ENCODE data around the gene SLC6A19. TPM values are rescaled to one million over a fixed set of nuclear protein-coding genes. Genes with fewer than 3 reads are reported as not detected.

SLC6A19 gene
- total and polyA plus RNA-seq, 4 donors: 0.06 TPM; not detected in 3

DNA sequence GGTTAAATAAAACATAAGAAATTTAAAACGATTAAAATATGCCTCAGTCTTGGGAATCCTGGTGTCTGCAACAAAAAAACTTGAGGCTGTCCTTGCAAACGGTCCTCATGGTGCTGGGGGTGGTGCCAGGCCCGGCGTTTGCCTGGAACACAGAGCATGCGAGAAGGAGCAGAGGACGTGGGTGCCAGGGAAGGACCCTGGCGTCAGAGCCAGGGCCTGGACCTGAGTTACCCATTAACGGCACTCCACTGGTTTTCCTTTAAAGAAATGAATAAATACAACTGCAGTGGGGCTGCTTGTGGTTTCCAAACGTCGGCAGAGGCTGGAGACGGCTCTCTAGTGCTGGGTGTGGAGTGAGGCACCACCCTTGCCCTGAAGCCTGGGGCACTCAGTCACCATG lies 23.7 kb downstream of the SLC6A19 start, which contains the start of gene SLC6A18:
TSS of gene SLC6A18 (plus strand) at position 301 of the 400 bp plus-strand sequence. CDS start at position 398, 97 bp downstream.
- 68 to 79% methylated on average over 11 of the region's 11 CpGs for WGBS, 2 donors
- DNase-seq (peak in 1 of 3 donors; percentile 26), ATAC-seq (ENCODE audit: insufficient read depth, low FRiP score) (no peak)
- Histone ChIP-seq H3K9ac (ENCODE audit: insufficient read depth in 1 of 2, low read length in 2 of 2) (no peak within 1 kb of the TSS), H3K4me3 (no peak within 1 kb of the TSS), H3K9me3 (ENCODE audit: control insufficient read depth in 4 of 4, insufficient read depth in 3 of 4, low read length in 3 of 4) (peaks cover 0 to 2% (median 0%) of the 10 kb centered on the region in 4 donors), H3K4me1 (ENCODE audit: control insufficient read depth in 5 of 5, insufficient read depth in 5 of 5, low read length in 5 of 5) (no peaks in the 10 kb centered on the region), H3K27ac (ENCODE audit: low read depth in 1 of 2, low read length in 1 of 2) (no peak within 1 kb of the TSS), H3K27me3 (ENCODE audit: control insufficient read depth in 3 of 3, insufficient read depth in 3 of 3, low read length in 2 of 3) (peaks cover 0 to 6% (median 0%) of the 10 kb centered on the region in 3 donors), H3K36me3 (ENCODE audit: control insufficient read depth in 4 of 4, insufficient read depth in 4 of 4, low read length in 4 of 4) (no peaks in the 10 kb centered on the region)
- TF ChIP-seq, protein P1, sequence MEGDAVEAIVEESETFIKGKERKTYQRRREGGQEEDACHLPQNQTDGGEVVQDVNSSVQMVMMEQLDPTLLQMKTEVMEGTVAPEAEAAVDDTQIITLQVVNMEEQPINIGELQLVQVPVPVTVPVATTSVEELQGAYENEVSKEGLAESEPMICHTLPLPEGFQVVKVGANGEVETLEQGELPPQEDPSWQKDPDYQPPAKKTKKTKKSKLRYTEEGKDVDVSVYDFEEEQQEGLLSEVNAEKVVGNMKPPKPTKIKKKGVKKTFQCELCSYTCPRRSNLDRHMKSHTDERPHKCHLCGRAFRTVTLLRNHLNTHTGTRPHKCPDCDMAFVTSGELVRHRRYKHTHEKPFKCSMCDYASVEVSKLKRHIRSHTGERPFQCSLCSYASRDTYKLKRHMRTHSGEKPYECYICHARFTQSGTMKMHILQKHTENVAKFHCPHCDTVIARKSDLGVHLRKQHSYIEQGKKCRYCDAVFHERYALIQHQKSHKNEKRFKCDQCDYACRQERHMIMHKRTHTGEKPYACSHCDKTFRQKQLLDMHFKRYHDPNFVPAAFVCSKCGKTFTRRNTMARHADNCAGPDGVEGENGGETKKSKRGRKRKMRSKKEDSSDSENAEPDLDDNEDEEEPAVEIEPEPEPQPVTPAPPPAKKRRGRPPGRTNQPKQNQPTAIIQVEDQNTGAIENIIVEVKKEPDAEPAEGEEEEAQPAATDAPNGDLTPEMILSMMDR (IDR thresholded peaks at IDR 0.05; ENCODE audit: control extremely low read depth, extremely low read depth): no peak

- 77 to 78% methylated on average over 12 of the region's 12 CpGs for WGBS, 2 donors
- H3K4me1 ChIP-seq (ENCODE audit: control insufficient read depth in 5 of 5, insufficient read depth in 5 of 5, low read length in 5 of 5): no peaks in the 10 kb centered on the region
- H3K36me3 ChIP-seq (ENCODE audit: control insufficient read depth in 4 of 4, insufficient read depth in 4 of 4, low read length in 4 of 4): no peaks in the 10 kb centered on the region
- ATAC-seq (ENCODE audit: insufficient read depth, low FRiP score): no peak
- no peak overlapping the region for H3K27ac ChIP-seq (ENCODE audit: low read depth in 1 of 2, low read length in 1 of 2)
- H3K9ac ChIP-seq (ENCODE audit: insufficient read depth in 1 of 2, low read length in 2 of 2): no peak overlapping the region
- H3K9me3 ChIP-seq (ENCODE audit: control insufficient read depth in 4 of 4, insufficient read depth in 3 of 4, low read length in 3 of 4): peaks cover 0 to 2% (median 0%) of the 10 kb centered on the region in 4 donors
- H3K27me3 ChIP-seq (ENCODE audit: control insufficient read depth in 3 of 3, insufficient read depth in 3 of 3, low read length in 2 of 3): peaks cover 0 to 6% (median 0%) of the 10 kb centered on the region in 3 donors
- no peak overlapping the region for H3K4me3 ChIP-seq
- TF ChIP-seq, protein P1 (IDR thresholded peaks at IDR 0.05; ENCODE audit: control extremely low read depth, extremely low read depth): no peak
- DNase-seq: no peak
These were observed 24.8 kb downstream of the SLC6A19 start for GRCh38 chr5:1226231-1226630.

GRCh38 chr5:1226839-1227581 lies 25.6 kb downstream of the SLC6A19 start:
- Histone ChIP-seq H3K4me1 (ENCODE audit: control insufficient read depth in 5 of 5, insufficient read depth in 5 of 5, low read length in 5 of 5) (no peaks in the 10 kb centered on the region), H3K27me3 (ENCODE audit: control insufficient read depth in 3 of 3, insufficient read depth in 3 of 3, low read length in 2 of 3) (peaks cover 0 to 6% (median 0%) of the 10 kb centered on the region in 3 donors), H3K36me3 (ENCODE audit: control insufficient read depth in 4 of 4, insufficient read depth in 4 of 4, low read length in 4 of 4) (no peaks in the 10 kb centered on the region), H3K27ac (ENCODE audit: low read depth in 1 of 2, low read length in 1 of 2) (no peak overlapping the region), H3K9me3 (ENCODE audit: control insufficient read depth in 4 of 4, insufficient read depth in 3 of 4, low read length in 3 of 4) (peaks cover 0 to 2% (median 0%) of the 10 kb centered on the region in 4 donors), H3K9ac (ENCODE audit: insufficient read depth in 1 of 2, low read length in 2 of 2) (no peak overlapping the region), H3K4me3 (no peak overlapping the region)
- ATAC-seq (ENCODE audit: insufficient read depth, low FRiP score): no peak
- DNase-seq: no peak
- TF ChIP-seq, protein P1 (IDR thresholded peaks at IDR 0.05; ENCODE audit: control extremely low read depth, extremely low read depth): no peak
- 82 to 84% methylated on average over 35 to 50 of the region's 50 CpGs for WGBS, 2 donors

Data from lung (tissue), 12 donors.